Middle frontal gyrus (tissue), 1 donor: ENCODE results near the gene CST7.

ENCODE experiments used
- DNase-seq: peaks from one replicate; pipeline ENCODE4 v3.0.0-alpha.2; 2015; ENCODE audit warnings: low spot score; ENCODE audit errors: extremely low spot score

The CST7 gene

GRCh38 chr20:24950836-24951525 lies 1.9 kb downstream of the CST7 start:
- DNase-seq, result no peak

- no peak for DNase-seq
Measured at GRCh38 chr20:24951536-24952083, 2.5 kb downstream of the CST7 start.

- DNase-seq, result no peak
Measured at GRCh38 chr20:24952376-24953208, 3.5 kb downstream of the CST7 start.

- DNase-seq, result no peak
Measured at GRCh38 chr20:24953209-24953575, 4.1 kb downstream of the CST7 start.

GRCh38 chr20:24953621-24954133 lies 4.6 kb downstream of the CST7 start:
- no peak for DNase-seq

- no peak for DNase-seq
Measured at GRCh38 chr20:24954151-24954550, 5.1 kb downstream of the CST7 start.

GRCh38 chr20:24954566-24954965 lies 5.5 kb downstream of the CST7 start:
- DNase-seq, result no peak

- no peak for DNase-seq
Measured at GRCh38 chr20:24955045-24955444, 6.0 kb downstream of the CST7 start.

- DNase-seq, result no peak
Measured at GRCh38 chr20:24956001-24956841, 7.2 kb downstream of the CST7 start.

- DNase-seq, result no peak
Measured at GRCh38 chr20:24957326-24958016, 8.4 kb downstream of the CST7 start.

GRCh38 chr20:24958506-24959385 lies 9.7 kb downstream of the CST7 start:
- DNase-seq, result no peak

GRCh38 chr20:24959591-24960301 lies 10.7 kb downstream of the CST7 start:
- no peak for DNase-seq

GRCh38 chr20:24960302-24960801 lies 11.3 kb downstream of the CST7 start:
- DNase-seq, result no peak

- DNase-seq, result no peak
Measured at GRCh38 chr20:24960861-24961260, 11.8 kb downstream of the CST7 start.

GRCh38 chr20:24961384-24962181 lies 12.5 kb downstream of the CST7 start:
- no peak for DNase-seq

GRCh38 chr20:24962182-24962492 lies 13.1 kb downstream of the CST7 start:
- no peak for DNase-seq

GRCh38 chr20:24962510-24962909 lies 13.4 kb downstream of the CST7 start:
- no peak for DNase-seq
